Measurements from ENCODE around the gene KCNH1.

KCNH1 gene

GRCh38 chr1:210817385-210818275 is 316.3 kb downstream of the KCNH1 start:
- 0 out of 2 replicates have a peak, but pooled peaks cover 8% of the 10 kb centered on the region for H3K4me1 ChIP-seq (ENCODE audit: insufficient read depth, low read length)
- H3K9ac ChIP-seq (ENCODE audit: low read depth, low read length), result no peak overlapping the region

GRCh38 chr1:210815641-210816550 is 318.1 kb downstream of the KCNH1 start:
- Histone ChIP-seq H3K4me3 (ENCODE audit: low read length) (no peak overlapping the region), H3K9ac (ENCODE audit: low read depth, low read length) (no peak overlapping the region), H3K27me3 (ENCODE audit: insufficient read depth, low read length) (no peaks in the 10 kb centered on the region), H3K36me3 (ENCODE audit: insufficient read depth, low read depth, low read length) (no peaks in the 10 kb centered on the region), H3K27ac (ENCODE audit: low read length) (no peak overlapping the region), H3K9me3 (ENCODE audit: insufficient read depth, low read depth, low read length) (no peaks in the 10 kb centered on the region), H3K4me1 (ENCODE audit: insufficient read depth, low read length) (0 out of 2 replicates have a peak, but pooled peaks cover 8% of the 10 kb centered on the region)

More at GRCh38 chr1:210817385-210818275, 316.3 kb downstream of the KCNH1 start:
- Histone ChIP-seq H3K27ac (ENCODE audit: low read length) (no peak overlapping the region), H3K4me3 (ENCODE audit: low read length) (no peak overlapping the region), H3K36me3 (ENCODE audit: insufficient read depth, low read depth, low read length) (no peaks in the 10 kb centered on the region), H3K9me3 (ENCODE audit: insufficient read depth, low read depth, low read length) (no peaks in the 10 kb centered on the region), H3K27me3 (ENCODE audit: insufficient read depth, low read length) (no peaks in the 10 kb centered on the region)

GRCh38 chr1:210814382-210815123 is 319.4 kb downstream of the KCNH1 start:
- Histone ChIP-seq H3K9me3 (ENCODE audit: insufficient read depth, low read depth, low read length) (no peaks in the 10 kb centered on the region), H3K27me3 (ENCODE audit: insufficient read depth, low read length) (no peaks in the 10 kb centered on the region), H3K4me1 (ENCODE audit: insufficient read depth, low read length) (0 out of 2 replicates have a peak, but pooled peaks cover 8% of the 10 kb centered on the region), H3K27ac (ENCODE audit: low read length) (no peak overlapping the region), H3K4me3 (ENCODE audit: low read length) (no peak overlapping the region), H3K9ac (ENCODE audit: low read depth, low read length) (no peak overlapping the region), H3K36me3 (ENCODE audit: insufficient read depth, low read depth, low read length) (no peaks in the 10 kb centered on the region)

- Histone ChIP-seq H3K4me3 (ENCODE audit: low read length) (no peak overlapping the region), H3K4me1 (ENCODE audit: insufficient read depth, low read length) (no peaks in the 10 kb centered on the region), H3K27ac (ENCODE audit: low read length) (no peak overlapping the region), H3K36me3 (ENCODE audit: insufficient read depth, low read depth, low read length) (no peaks in the 10 kb centered on the region), H3K9ac (ENCODE audit: low read depth, low read length) (no peak overlapping the region), H3K27me3 (ENCODE audit: insufficient read depth, low read length) (no peaks in the 10 kb centered on the region), H3K9me3 (ENCODE audit: insufficient read depth, low read depth, low read length) (no peaks in the 10 kb centered on the region)
Measured at GRCh38 chr1:210801501-210801900, 332.4 kb downstream of the KCNH1 start.

GRCh38 chr1:210800756-210801155 is 333.2 kb downstream of the KCNH1 start:
- H3K27me3 ChIP-seq (ENCODE audit: insufficient read depth, low read length), result no peaks in the 10 kb centered on the region
- no peak overlapping the region for H3K4me3 ChIP-seq (ENCODE audit: low read length)

GRCh38 chr1:210800301-210800700 is 333.6 kb downstream of the KCNH1 start:
- no peaks in the 10 kb centered on the region for H3K27me3 ChIP-seq (ENCODE audit: insufficient read depth, low read length)
- H3K4me1 ChIP-seq (ENCODE audit: insufficient read depth, low read length), result no peaks in the 10 kb centered on the region
- no peaks in the 10 kb centered on the region for H3K9me3 ChIP-seq (ENCODE audit: insufficient read depth, low read depth, low read length)
- no peak overlapping the region for H3K9ac ChIP-seq (ENCODE audit: low read depth, low read length)
- H3K27ac ChIP-seq (ENCODE audit: low read length), result no peak overlapping the region
- no peak overlapping the region for H3K4me3 ChIP-seq (ENCODE audit: low read length)
- no peaks in the 10 kb centered on the region for H3K36me3 ChIP-seq (ENCODE audit: insufficient read depth, low read depth, low read length)

More at GRCh38 chr1:210800756-210801155, 333.2 kb downstream of the KCNH1 start:
- H3K9ac ChIP-seq (ENCODE audit: low read depth, low read length), result no peak overlapping the region
- H3K27ac ChIP-seq (ENCODE audit: low read length), result no peak overlapping the region
- no peaks in the 10 kb centered on the region for H3K36me3 ChIP-seq (ENCODE audit: insufficient read depth, low read depth, low read length)
- H3K9me3 ChIP-seq (ENCODE audit: insufficient read depth, low read depth, low read length), result no peaks in the 10 kb centered on the region
- H3K4me1 ChIP-seq (ENCODE audit: insufficient read depth, low read length), result no peaks in the 10 kb centered on the region

- no peak overlapping the region for H3K27ac ChIP-seq (ENCODE audit: low read length)
- no peak overlapping the region for H3K4me3 ChIP-seq (ENCODE audit: low read length)
- H3K9me3 ChIP-seq (ENCODE audit: insufficient read depth, low read depth, low read length), result no peaks in the 10 kb centered on the region
- no peaks in the 10 kb centered on the region for H3K36me3 ChIP-seq (ENCODE audit: insufficient read depth, low read depth, low read length)
- H3K27me3 ChIP-seq (ENCODE audit: insufficient read depth, low read length), result no peaks in the 10 kb centered on the region
- no peaks in the 10 kb centered on the region for H3K4me1 ChIP-seq (ENCODE audit: insufficient read depth, low read length)
- no peak overlapping the region for H3K9ac ChIP-seq (ENCODE audit: low read depth, low read length)
Measured at GRCh38 chr1:210797422-210797821, 336.5 kb downstream of the KCNH1 start.

- Histone ChIP-seq H3K27me3 (ENCODE audit: insufficient read depth, low read length) (no peaks in the 10 kb centered on the region), H3K4me3 (ENCODE audit: low read length) (no peak overlapping the region), H3K4me1 (ENCODE audit: insufficient read depth, low read length) (no peaks in the 10 kb centered on the region), H3K9me3 (ENCODE audit: insufficient read depth, low read depth, low read length) (no peaks in the 10 kb centered on the region), H3K9ac (ENCODE audit: low read depth, low read length) (no peak overlapping the region), H3K36me3 (ENCODE audit: insufficient read depth, low read depth, low read length) (no peaks in the 10 kb centered on the region), H3K27ac (ENCODE audit: low read length) (no peak overlapping the region)
Measured at GRCh38 chr1:210796421-210796820, 337.5 kb downstream of the KCNH1 start.

- no peak overlapping the region for H3K9ac ChIP-seq (ENCODE audit: low read depth, low read length)
- no peaks in the 10 kb centered on the region for H3K27me3 ChIP-seq (ENCODE audit: insufficient read depth, low read length)
- H3K4me1 ChIP-seq (ENCODE audit: insufficient read depth, low read length), result no peaks in the 10 kb centered on the region
- no peaks in the 10 kb centered on the region for H3K9me3 ChIP-seq (ENCODE audit: insufficient read depth, low read depth, low read length)
- H3K36me3 ChIP-seq (ENCODE audit: insufficient read depth, low read depth, low read length), result no peaks in the 10 kb centered on the region
- H3K4me3 ChIP-seq (ENCODE audit: low read length), result no peak overlapping the region
- no peak overlapping the region for H3K27ac ChIP-seq (ENCODE audit: low read length)
Measured at GRCh38 chr1:210794445-210794844, 339.5 kb downstream of the KCNH1 start.

GRCh38 chr1:210792250-210793102 is 341.5 kb downstream of the KCNH1 start:
- no peak overlapping the region for H3K27ac ChIP-seq (ENCODE audit: low read length)
- H3K36me3 ChIP-seq (ENCODE audit: insufficient read depth, low read depth, low read length), result no peaks in the 10 kb centered on the region

More at GRCh38 chr1:210792250-210793102, 341.5 kb downstream of the KCNH1 start:
- no peaks in the 10 kb centered on the region for H3K4me1 ChIP-seq (ENCODE audit: insufficient read depth, low read length)
- H3K27me3 ChIP-seq (ENCODE audit: insufficient read depth, low read length), result no peaks in the 10 kb centered on the region
- H3K4me3 ChIP-seq (ENCODE audit: low read length), result no peak overlapping the region
- no peak overlapping the region for H3K9ac ChIP-seq (ENCODE audit: low read depth, low read length)
- no peaks in the 10 kb centered on the region for H3K9me3 ChIP-seq (ENCODE audit: insufficient read depth, low read depth, low read length)
